ENCODE measurements around the gene EFNA1.

DNA sequence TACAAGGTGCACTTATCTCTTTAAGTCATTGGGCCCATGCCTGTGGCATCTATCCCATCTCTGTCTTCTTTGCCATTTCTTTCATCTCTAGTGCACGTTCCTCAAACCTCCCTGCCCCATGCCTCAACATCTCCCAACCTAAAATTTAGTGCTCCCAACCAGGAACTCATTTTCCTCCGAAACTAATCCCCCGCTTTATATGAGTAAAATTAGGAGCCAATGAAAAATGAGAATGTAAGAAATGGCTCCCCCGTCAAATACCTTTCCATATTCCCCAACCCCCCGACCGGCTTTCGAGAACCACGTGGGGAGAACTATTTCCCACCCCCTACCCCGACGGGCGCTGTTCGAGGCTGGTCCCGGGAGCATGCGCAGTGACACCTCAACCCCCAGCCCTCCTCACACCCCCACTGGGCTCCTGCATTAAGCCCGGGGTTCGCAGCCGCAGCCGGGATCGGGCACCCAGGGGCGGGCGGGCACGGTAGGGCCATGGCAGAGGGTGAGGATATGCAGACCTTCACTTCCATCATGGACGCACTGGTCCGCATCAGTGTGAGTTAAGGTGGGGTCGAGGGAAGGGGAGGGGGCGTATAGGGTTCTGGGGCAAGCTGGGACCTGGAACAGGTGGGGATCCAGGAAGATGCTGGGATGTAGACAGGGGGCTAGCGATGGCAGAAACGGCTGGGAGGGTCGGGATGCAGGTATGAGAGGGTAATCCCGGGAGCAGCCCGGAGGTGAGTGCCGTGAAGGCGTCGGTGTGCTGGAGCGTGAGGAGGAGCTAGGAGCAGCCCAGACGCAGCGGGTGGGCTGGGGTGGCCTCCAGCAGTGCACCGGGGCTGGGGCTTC is 46.0 kb downstream of the EFNA1 start, which contains the start of gene TRIM46:
- TF ChIP-seq, protein P1, sequence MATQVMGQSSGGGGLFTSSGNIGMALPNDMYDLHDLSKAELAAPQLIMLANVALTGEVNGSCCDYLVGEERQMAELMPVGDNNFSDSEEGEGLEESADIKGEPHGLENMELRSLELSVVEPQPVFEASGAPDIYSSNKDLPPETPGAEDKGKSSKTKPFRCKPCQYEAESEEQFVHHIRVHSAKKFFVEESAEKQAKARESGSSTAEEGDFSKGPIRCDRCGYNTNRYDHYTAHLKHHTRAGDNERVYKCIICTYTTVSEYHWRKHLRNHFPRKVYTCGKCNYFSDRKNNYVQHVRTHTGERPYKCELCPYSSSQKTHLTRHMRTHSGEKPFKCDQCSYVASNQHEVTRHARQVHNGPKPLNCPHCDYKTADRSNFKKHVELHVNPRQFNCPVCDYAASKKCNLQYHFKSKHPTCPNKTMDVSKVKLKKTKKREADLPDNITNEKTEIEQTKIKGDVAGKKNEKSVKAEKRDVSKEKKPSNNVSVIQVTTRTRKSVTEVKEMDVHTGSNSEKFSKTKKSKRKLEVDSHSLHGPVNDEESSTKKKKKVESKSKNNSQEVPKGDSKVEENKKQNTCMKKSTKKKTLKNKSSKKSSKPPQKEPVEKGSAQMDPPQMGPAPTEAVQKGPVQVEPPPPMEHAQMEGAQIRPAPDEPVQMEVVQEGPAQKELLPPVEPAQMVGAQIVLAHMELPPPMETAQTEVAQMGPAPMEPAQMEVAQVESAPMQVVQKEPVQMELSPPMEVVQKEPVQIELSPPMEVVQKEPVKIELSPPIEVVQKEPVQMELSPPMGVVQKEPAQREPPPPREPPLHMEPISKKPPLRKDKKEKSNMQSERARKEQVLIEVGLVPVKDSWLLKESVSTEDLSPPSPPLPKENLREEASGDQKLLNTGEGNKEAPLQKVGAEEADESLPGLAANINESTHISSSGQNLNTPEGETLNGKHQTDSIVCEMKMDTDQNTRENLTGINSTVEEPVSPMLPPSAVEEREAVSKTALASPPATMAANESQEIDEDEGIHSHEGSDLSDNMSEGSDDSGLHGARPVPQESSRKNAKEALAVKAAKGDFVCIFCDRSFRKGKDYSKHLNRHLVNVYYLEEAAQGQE (IDR thresholded peaks at IDR 0.05; ENCODE audit: insufficient read depth in 1 of 2, low read depth in 2 of 2, low read length in 2 of 2) = no peak
- TF ChIP-seq TAF1 (IDR thresholded peaks at IDR 0.05; ENCODE audit: borderline replicate concordance, insufficient read depth, low read length) (no peak), POLR2AphosphoS5 (IDR thresholded peaks at IDR 0.05; ENCODE audit: low read depth, low read length) (no peak), SIN3A (IDR thresholded peaks at IDR 0.05; ENCODE audit: borderline replicate concordance, insufficient read depth, low read length) (no peak), FOXP2 (optimal IDR thresholded peaks at IDR 0.05; ENCODE audit: borderline replicate concordance, extremely low read depth, extremely low read length, insufficient read depth) (no peak)

All from PFSK-1 (cell line).